Sigmoid colon (tissue), 7 donors: ENCODE data around the gene RBM6. TPM values are rescaled to one million over a fixed set of nuclear protein-coding genes. Genes with fewer than 3 reads are reported as not detected.
A peak's percentile ranks its signal among the peaks of the same experiment; 100 is the strongest.

Source experiments
- DNase-seq: peaks from one replicate; pipeline ENCODE4 v3.0.0-alpha.2; 2019
- H3K27ac ChIP-seq, 4 donors: fragments of 200-600 bp; sonication (generic); one replicate each; pipeline ENCODE4 v1.5.1; 2016 to 2019; ENCODE audit warnings: mild to moderate bottlenecking in 1 of 4
- H3K27me3 ChIP-seq, 3 donors: fragments of 200-600 bp; sonication (generic); one replicate each; pipeline ENCODE4 v1.5.1; 2019; ENCODE audit warnings: mild to moderate bottlenecking in 1 of 3
- H3K36me3 ChIP-seq, 4 donors: fragments of 200-600 bp; sonication (generic); one replicate each; pipeline ENCODE4 v1.5.1; 2016 to 2019
- H3K4me1 ChIP-seq, 4 donors: fragments of 200-600 bp; sonication (generic); one replicate each; pipeline ENCODE4 v1.5.1; 2017 to 2019
- H3K4me3 ChIP-seq, 4 donors: fragments of 200-600 bp; sonication (generic); one replicate each; pipeline ENCODE4 v1.5.1; 2017 to 2019; ENCODE audit warnings: mild to moderate bottlenecking in 2 of 4, moderate library complexity in 1 of 4
- H3K9me3 ChIP-seq, 4 donors: fragments of 200-600 bp in 3 of 4; sonication (generic) in 3 of 4; one replicate each; pipeline versions ENCODE4 v1.5.1 to v1.6.1; 2013 to 2019
- EP300 ChIP-seq, 4 donors: sonication (generic); formaldehyde crosslinking; IDR thresholded peaks; one replicate each; pipeline ENCODE4 v1.6.1; 2017; ENCODE audit warnings: antibody characterized with exemption in 4 of 4
- POLR2A ChIP-seq, 2 donors: fragments of 450-650 bp; IDR thresholded peaks; one replicate each; pipeline ENCODE4 v1.6.1; 2016; ENCODE audit warnings: antibody characterized with exemption in 2 of 2, mild to moderate bottlenecking in 2 of 2, moderate library complexity in 2 of 2
- POLR2AphosphoS5 ChIP-seq, 4 donors: sonication (generic); formaldehyde crosslinking; IDR thresholded peaks; one replicate each; pipeline ENCODE4 v1.6.1; 2017; ENCODE audit warnings: antibody characterized with exemption in 4 of 4
- WGBS, 2 donors: extraction: QIAGEN DNeasy Blood & Tissue Kit; methylation state at CpG; one replicate each; pipeline ENCODE4 v1.1.7; 2013; 5-methylcytosine and 5-hydroxymethylcytosine counted together
- intact Hi-C: fragments of 100-400 bp; cut with DNase I; formaldehyde crosslinking; loops from one replicate; pipeline ENCODE4 v1.15.1; 2023
- polyA plus RNA-seq, 3 donors: library from polyadenylated mRNA; stranded (reverse); fragments of 200-250 nt; gene quantifications; one replicate each; pipeline ENCODE4 v1.2.3, GENCODE V29; 2013
- total RNA-seq, 4 donors: library from RNA; depleted of rRNA; stranded (reverse); fragments of >200 nt; gene quantifications; one replicate each; pipeline ENCODE4 v1.1.0, GENCODE V29; 2016
- TF ChIP-seq, protein P1 (sequence below), 4 experiments: fragments of 450-650 bp in 3 of 4; fragments of 200-600 bp in 1 of 4; IDR thresholded peaks; one replicate each; pipeline ENCODE4 v1.5.1; 2016 to 2019; ENCODE audit warnings: antibody characterized with exemption in 4 of 4, mild to moderate bottlenecking in 3 of 4, moderate library complexity in 2 of 4
- donor health status: healthy with polysubstance abuse.
- donor health status: Bipolar disorder and iron deficiency.
- donor health status: healthy.

The RBM6 gene
- total and polyA plus RNA-seq, 7 donors, result 13.6 to 215 (median 78.0) TPM

DNA sequence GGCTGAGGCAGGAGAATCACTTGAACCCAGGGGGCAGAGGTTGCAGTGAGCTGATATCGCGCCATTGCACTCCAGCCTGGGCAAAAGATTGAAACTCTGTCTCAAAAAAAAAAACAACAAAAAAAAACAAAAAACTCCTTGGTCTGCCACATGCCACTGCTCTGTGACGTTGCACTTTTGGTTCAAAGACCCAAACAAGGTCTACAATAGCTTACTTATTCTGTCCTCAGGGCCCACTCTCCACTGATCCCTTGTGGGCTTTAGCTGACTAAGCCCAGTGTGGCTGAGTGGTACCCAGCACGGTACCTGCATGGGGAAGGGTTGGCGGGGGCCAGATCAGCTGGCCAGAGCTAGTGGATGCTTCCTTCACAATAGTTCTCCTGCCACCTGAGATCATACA lies 12.2 kb upstream of the RBM6 start:
- no peak for TF ChIP-seq POLR2A (IDR thresholded peaks at IDR 0.05)
- TF ChIP-seq, protein P1, sequence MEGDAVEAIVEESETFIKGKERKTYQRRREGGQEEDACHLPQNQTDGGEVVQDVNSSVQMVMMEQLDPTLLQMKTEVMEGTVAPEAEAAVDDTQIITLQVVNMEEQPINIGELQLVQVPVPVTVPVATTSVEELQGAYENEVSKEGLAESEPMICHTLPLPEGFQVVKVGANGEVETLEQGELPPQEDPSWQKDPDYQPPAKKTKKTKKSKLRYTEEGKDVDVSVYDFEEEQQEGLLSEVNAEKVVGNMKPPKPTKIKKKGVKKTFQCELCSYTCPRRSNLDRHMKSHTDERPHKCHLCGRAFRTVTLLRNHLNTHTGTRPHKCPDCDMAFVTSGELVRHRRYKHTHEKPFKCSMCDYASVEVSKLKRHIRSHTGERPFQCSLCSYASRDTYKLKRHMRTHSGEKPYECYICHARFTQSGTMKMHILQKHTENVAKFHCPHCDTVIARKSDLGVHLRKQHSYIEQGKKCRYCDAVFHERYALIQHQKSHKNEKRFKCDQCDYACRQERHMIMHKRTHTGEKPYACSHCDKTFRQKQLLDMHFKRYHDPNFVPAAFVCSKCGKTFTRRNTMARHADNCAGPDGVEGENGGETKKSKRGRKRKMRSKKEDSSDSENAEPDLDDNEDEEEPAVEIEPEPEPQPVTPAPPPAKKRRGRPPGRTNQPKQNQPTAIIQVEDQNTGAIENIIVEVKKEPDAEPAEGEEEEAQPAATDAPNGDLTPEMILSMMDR (IDR thresholded peaks at IDR 0.05), result no peak
- no peak for TF ChIP-seq POLR2AphosphoS5 (IDR thresholded peaks at IDR 0.05)
- no peak overlapping the region for H3K4me3 ChIP-seq
- WGBS, 2 donors, result 94 to 95% methylated on average over 5 of the region's 5 CpGs
- no peaks in the 10 kb centered on the region for H3K9me3 ChIP-seq
- H3K27me3 ChIP-seq, result no peaks in the 10 kb centered on the region
- intact Hi-C loops, result loop anchor here (5.0 kb wide), 1 partner anchor 70 kb away; the partner anchor contains the start of gene TRAIP
- peaks cover 0 to 23% (median 16%) of the 10 kb centered on the region in 4 donors for H3K4me1 ChIP-seq
- no peak overlapping the region for H3K27ac ChIP-seq
- no peak for DNase-seq
- no peaks in the 10 kb centered on the region for H3K36me3 ChIP-seq

DNA sequence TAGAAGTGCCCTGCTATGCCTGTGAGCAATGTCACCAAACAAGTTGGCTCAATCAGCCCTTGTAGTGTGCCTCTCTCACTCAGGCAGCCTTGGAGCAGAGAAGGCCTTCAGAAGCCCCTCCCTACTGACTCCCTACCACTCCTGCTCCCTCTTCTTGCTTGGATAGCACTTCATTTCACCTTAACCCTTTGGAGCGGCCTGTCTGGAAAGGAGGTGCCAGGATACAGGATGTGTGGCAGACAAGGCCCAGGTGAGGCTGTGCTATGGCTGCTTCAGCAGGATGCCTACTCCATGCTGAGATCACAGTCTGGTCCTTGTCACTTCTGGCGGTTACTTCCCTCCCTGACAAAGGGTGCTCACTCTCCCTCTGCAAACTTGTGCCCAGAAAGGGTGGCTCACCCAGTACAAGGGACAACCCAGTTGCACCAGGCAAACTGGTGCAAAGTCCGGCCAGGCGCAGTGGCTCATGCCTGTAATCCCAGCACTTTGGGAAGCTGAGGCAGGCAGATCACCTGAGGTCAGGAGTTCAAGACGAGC lies 11.4 kb upstream of the RBM6 start:
- no peaks in the 10 kb centered on the region for H3K36me3 ChIP-seq
- H3K27me3 ChIP-seq, result no peaks in the 10 kb centered on the region
- WGBS, 2 donors, result 40 to 78% methylated on average over 5 of the region's 5 CpGs
- DNase-seq, result no peak
- TF ChIP-seq EP300 (IDR thresholded peaks at IDR 0.05) (no peak), POLR2A (IDR thresholded peaks at IDR 0.05) (no peak), POLR2AphosphoS5 (IDR thresholded peaks at IDR 0.05) (no peak)
- TF ChIP-seq, protein P1 (IDR thresholded peaks at IDR 0.05), result no peak
- H3K4me1 ChIP-seq, result peaks cover 0 to 23% (median 16%) of the 10 kb centered on the region in 4 donors
- intact Hi-C loops, result loop anchor here (5.0 kb wide), 1 partner anchor 71 kb away; the partner anchor contains the start of gene TRAIP
- peak overlapping the region in 3 of 4 donors; percentile 65 to 76 (median 76) for H3K4me3 ChIP-seq
- no peaks in the 10 kb centered on the region for H3K9me3 ChIP-seq
- H3K27ac ChIP-seq, result no peak overlapping the region

DNA sequence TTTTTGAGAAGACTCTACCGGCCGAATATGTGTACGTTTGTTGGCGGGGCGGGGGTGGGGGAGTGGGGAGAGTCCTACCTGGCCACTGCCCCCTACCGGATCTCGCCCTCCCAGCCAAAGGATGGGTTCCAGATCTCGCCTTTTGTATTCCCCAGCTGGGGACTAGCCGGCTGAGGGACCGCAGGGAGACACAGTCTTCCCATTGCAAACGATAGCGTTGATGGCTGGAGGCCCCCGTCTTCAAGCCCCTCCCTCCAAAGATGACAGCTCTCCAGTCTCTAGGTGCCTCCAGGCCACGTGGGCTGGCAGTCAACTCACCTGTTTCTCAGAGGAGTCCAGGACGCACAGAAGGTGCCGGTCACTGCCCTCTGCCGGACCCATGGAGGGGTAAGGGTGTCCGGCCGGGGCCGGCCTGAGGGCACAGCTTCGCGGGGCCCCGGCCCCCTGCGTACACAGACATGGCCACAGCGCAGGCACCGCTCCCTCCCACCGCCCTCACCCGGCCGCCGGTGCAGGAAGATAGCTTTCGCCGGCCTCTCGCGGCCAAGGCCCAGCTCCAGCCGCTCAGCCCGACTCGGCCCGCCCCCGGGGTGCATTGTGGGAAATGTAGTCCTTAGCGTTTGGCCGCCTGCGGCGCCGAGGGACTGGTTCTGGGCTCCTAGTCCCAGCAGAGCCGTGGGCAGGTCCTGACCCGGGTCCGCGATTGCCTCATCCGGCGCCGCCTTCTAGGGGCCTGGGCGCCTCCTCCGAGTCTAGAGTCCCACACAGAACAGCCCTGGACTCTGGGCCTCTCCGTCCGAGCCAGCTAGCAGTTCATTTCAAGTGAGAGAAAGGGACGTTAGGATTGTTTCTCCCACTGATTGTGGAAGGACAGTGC lies 10.4 kb upstream of the RBM6 start, which contains the start of gene MON1A:
TSS of gene MON1A (minus strand) at position 521 of the 877 bp plus-strand sequence. CDS start 16,465 bp downstream, outside the sequence.
- H3K9me3 ChIP-seq, result no peaks in the 10 kb centered on the region
- H3K36me3 ChIP-seq, result no peaks in the 10 kb centered on the region
- peaks cover 0 to 23% (median 16%) of the 10 kb centered on the region in 4 donors for H3K4me1 ChIP-seq
- 1 to 2% methylated on average over 56 of the region's 56 CpGs for WGBS, 2 donors
- DNase-seq, result peak; percentile 98
- TF ChIP-seq POLR2A (IDR thresholded peaks at IDR 0.05), result peak in 1 of 2 donors; percentile 46
- peak; percentile 48 to 82 (median 74) for TF ChIP-seq POLR2AphosphoS5 (IDR thresholded peaks at IDR 0.05)
- TF ChIP-seq, protein P1 (IDR thresholded peaks at IDR 0.05), result peak in 2 of 4 experiments; percentile 21
- TF ChIP-seq EP300 (IDR thresholded peaks at IDR 0.05), result no peak
- peak within 1 kb of the TSS; percentile 65 to 90 (median 76) for H3K4me3 ChIP-seq
- peak within 1 kb of the TSS; percentile 84 to 88 (median 88) for H3K27ac ChIP-seq
- no peaks in the 10 kb centered on the region for H3K27me3 ChIP-seq
- intact Hi-C loops, result loop anchor here (5.0 kb wide), 1 partner anchor 72 kb away; the partner anchor contains the start of gene TRAIP

DNA sequence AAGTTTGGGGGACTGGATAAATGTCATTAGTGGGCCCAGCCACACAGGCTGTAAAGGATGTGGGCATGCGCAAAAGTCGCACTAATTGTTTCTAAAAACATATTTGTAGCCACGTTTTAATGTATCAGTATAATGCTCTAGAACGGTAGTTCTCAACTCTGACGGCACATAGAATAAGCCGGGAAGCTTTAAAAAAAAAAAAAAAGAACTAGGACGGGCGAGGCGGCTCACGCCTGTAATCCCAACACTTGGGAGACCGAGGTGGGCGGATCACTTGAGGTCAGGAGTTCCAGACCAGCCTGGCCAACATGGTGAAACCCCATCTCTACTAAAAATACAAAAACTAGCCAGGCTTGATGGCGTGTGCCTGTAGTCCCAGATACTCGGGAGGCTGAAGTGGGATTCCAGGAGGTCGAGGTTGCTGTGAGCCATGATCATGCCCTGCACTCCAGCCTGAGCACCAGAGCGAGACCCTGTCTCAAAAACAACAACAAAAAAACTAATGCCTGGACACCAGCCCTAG lies 9.7 kb upstream of the RBM6 start:
- intact Hi-C loops, result no loop called here
- WGBS, 2 donors, result 17 to 60% methylated on average over 16 of the region's 16 CpGs
- TF ChIP-seq, protein P1 (IDR thresholded peaks at IDR 0.05), result no peak
- TF ChIP-seq EP300 (IDR thresholded peaks at IDR 0.05) (no peak), POLR2A (IDR thresholded peaks at IDR 0.05) (no peak), POLR2AphosphoS5 (IDR thresholded peaks at IDR 0.05) (no peak)
- H3K27ac ChIP-seq, result peak overlapping the region; percentile 84 to 88 (median 88)
- H3K36me3 ChIP-seq, result no peaks in the 10 kb centered on the region
- peak overlapping the region; percentile 65 to 90 (median 76) for H3K4me3 ChIP-seq
- no peaks in the 10 kb centered on the region for H3K27me3 ChIP-seq
- H3K9me3 ChIP-seq, result no peaks in the 10 kb centered on the region
- no peak for DNase-seq
- H3K4me1 ChIP-seq, result peaks cover 0 to 23% (median 16%) of the 10 kb centered on the region in 4 donors
